ENCODE measurements around the gene POLR2C. TPM values are rescaled to one million over a fixed set of nuclear protein-coding genes. Genes with fewer than 3 reads are reported as not detected.
"Not testable (repeated sequence)": the region's sequence is repeated elsewhere in the genome, so short reads cannot be mapped to it uniquely, and the experiment has no call there.

Gene POLR2C
- total RNA-seq, 1 donor from 2014 or later: 73.2 TPM

- intact Hi-C loops (cut with micrococcal nuclease): no loop called here
These were observed 16.1 kb downstream of the POLR2C start for GRCh38 chr16:57478396-57479204.

GRCh38 chr16:57479205-57479975, 16.9 kb downstream of the POLR2C start:
- intact Hi-C loops (cut with micrococcal nuclease): no loop called here

GRCh38 chr16:57479976-57480753, 17.7 kb downstream of the POLR2C start:
- intact Hi-C loops (cut with micrococcal nuclease): no loop called here

- intact Hi-C loops (cut with micrococcal nuclease): no loop called here
These were observed 18.3 kb downstream of the POLR2C start for GRCh38 chr16:57480754-57481230.

- intact Hi-C loops (cut with micrococcal nuclease): no loop called here
These were observed 18.9 kb downstream of the POLR2C start for GRCh38 chr16:57481421-57481820.

GRCh38 chr16:57482845-57483545, 20.5 kb downstream of the POLR2C start:
- intact Hi-C loops (cut with micrococcal nuclease): no loop called here

GRCh38 chr16:57483725-57484514, 21.4 kb downstream of the POLR2C start:
- intact Hi-C loops (cut with micrococcal nuclease): no loop called here

GRCh38 chr16:57484515-57485005, 22.1 kb downstream of the POLR2C start:
- intact Hi-C loops (cut with micrococcal nuclease): no loop called here

GRCh38 chr16:57485091-57485915, 22.8 kb downstream of the POLR2C start:
- intact Hi-C loops (cut with micrococcal nuclease): no loop called here

GRCh38 chr16:57485916-57486857, 23.7 kb downstream of the POLR2C start, which contains the start of gene DOK4:
Gene DOK4 (minus strand): TSS chr16:57486493. CDS start chr16:57479507, 6,986 bp downstream.
- intact Hi-C loops (cut with micrococcal nuclease): loop anchor here (1.0 kb wide), 5 partner anchors 10 to 186 kb away; partner anchors contain the start of gene POLR2C

- intact Hi-C loops (cut with micrococcal nuclease): loop anchor here (1.0 kb wide), 5 partner anchors 11 to 187 kb away; partner anchors contain the start of gene POLR2C
These were observed 24.7 kb downstream of the POLR2C start for GRCh38 chr16:57486858-57487834.

GRCh38 chr16:57489229-57489628, 26.8 kb downstream of the POLR2C start:
- intact Hi-C loops (cut with micrococcal nuclease): no loop called here

- intact Hi-C loops (cut with micrococcal nuclease): no loop called here
These were observed 31.3 kb downstream of the POLR2C start for GRCh38 chr16:57493767-57494166.

GRCh38 chr16:57497121-57497520, 34.6 kb downstream of the POLR2C start:
- intact Hi-C loops (cut with micrococcal nuclease): no loop called here

- intact Hi-C loops (cut with micrococcal nuclease): no loop called here
These were observed 35.6 kb downstream of the POLR2C start for GRCh38 chr16:57498031-57498430.

GRCh38 chr16:57499941-57500340, 37.5 kb downstream of the POLR2C start:
- intact Hi-C loops (cut with micrococcal nuclease): not testable (repeated sequence)
